ENCODE data around the gene FAT1. TPM values are rescaled to one million over a fixed set of nuclear protein-coding genes. Genes with fewer than 3 reads are reported as not detected.

Gene FAT1
- total RNA-seq, 1 donor from 2014 or later: 86.4 TPM

GRCh38 chr4:186755550-186756519 is 32.2 kb upstream of the FAT1 start:
- ATAC-seq: no peak

GRCh38 chr4:186754976-186755375 is 31.3 kb upstream of the FAT1 start:
- no peak for ATAC-seq

DNA sequence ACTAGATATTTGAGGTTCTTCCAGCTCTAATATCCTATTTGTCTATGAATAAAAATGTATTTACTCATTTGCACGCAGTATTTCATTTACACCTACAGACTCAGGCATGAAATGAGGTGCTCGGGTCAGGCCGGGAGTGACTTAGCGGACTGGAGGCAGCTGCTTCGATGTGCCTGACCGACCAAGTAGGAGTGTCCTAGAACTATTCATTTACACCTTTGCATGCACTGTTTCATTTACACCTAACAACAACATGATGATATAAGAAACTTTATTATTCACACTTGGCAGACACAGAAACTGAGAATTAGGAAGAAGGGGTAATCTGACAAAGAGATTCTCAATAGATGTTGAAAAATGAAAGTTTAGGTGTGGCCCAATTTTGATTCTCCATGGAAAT is 28.7 kb upstream of the FAT1 start:
- ATAC-seq: no peak

DNA sequence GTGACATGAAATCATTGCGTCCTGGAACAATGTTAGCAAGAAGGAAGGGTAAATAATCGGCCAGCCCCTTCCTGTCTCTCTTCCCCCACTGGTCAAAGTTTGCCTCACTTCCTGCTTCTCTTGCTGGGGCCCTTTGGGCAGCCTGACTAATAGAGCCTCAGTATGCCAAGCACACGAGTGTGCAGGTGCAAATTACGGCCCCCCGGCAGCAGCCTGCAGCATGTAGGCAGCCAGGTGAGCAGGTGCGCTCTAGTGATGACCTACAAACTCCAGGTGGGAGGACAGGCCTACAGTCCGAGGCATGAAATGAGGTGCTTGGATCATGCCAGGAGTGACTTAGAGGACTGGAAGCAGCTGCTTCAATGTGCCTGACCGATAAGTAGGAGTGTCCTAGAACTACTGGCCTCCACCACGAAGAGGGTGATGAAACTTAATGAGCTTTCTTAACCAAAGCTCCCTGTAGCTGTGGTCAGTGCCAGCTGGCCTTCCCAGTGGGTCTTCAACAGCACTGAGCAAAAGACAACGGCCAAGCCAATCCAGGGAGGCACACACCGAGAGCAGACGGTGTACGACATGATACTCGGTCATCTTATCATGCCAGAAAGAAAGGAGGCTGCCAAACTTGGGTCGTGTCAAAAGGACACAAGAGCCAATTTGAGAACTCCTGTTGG is 26.1 kb upstream of the FAT1 start:
- no peak for ATAC-seq

- no peak for ATAC-seq
Measured at GRCh38 chr4:186746581-186746980, 22.9 kb upstream of the FAT1 start.

GRCh38 chr4:186743261-186743660 is 19.6 kb upstream of the FAT1 start:
- no peak for ATAC-seq

DNA sequence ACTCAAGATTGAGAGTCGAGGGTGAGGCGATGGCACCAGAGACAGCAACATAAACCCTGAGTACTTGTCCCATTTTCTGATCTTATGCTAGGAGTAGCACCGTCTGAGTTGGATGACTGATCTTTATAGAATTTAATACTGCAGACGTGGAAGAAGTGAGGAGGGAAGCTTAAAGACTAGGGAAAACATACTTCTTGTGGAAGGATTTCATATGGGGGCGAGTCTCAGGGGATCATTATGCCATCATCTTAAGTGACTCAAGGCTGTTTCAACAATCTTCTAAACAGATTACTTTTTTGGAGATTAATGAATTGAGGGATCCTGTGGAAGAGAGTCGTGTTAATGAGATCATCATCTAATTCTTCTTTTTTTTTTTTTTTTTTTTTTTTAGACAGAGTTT is 17.2 kb upstream of the FAT1 start:
- ATAC-seq: no peak

- no peak for ATAC-seq
Measured at GRCh38 chr4:186739802-186740434, 16.3 kb upstream of the FAT1 start.

- no peak for ATAC-seq
Measured at GRCh38 chr4:186739317-186739716, 15.7 kb upstream of the FAT1 start.

GRCh38 chr4:186738421-186738820 is 14.8 kb upstream of the FAT1 start:
- ATAC-seq: no peak

- ATAC-seq: no peak
Measured at GRCh38 chr4:186737427-186737826, 13.8 kb upstream of the FAT1 start.

DNA sequence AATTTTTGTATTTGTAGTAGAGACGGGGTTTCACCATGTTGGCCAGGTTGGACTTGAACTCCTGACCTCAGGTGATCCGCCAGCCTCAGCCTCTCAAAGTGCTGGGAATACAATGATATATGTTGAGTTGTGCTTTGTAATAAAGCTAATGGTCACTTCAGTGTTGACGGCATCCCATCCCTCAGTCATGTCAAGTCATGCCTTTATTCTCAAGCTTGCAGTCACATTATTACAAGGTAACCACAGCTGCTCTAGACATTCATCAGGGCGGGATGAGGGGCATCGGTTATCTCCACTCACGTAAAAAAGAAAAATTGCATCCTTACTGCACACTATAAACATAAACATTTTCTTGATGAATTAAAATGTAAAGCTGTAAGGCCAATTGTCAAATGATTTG is 12.8 kb upstream of the FAT1 start:
- no peak for ATAC-seq

DNA sequence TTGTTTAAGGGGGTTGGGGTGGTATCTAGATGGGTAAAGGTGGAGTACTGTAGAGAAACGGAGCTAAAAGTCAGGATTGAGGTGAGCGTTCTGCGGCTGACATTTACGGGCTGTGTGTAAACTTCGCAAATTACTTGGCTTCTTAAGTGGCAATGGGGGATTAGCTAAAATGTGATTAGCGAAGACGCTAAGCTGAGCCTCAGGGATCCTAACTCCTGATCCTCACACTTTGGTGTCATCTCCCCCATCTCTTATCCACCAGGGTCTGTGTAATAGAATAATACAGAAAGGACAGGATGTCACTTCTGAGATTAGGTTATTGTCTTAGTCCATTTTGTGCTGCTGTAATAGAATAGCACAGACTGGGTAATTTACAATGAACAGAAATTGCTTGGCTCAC is 10.6 kb upstream of the FAT1 start:
- ATAC-seq: no peak

DNA sequence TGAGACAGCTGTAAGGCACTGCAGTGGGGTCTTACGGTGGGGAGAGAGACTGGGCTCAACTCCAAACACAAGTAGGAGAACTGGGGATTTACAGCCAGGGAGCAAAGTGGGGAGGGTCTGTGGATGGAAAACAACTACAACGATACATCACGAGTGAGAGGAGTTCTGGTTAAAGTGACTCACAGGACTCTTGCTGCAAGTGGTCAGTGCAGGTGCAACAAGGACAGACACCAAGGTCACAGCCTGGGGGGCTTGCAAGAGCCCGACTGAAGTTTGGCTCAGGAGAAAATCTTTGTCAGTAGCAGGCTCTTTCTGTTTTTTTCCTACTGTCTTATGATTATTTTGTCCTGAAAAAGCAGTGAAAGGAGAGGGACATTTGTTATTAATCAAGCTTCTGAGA is 10.1 kb upstream of the FAT1 start:
- ATAC-seq: no peak

GRCh38 chr4:186730621-186731020 is 7.0 kb upstream of the FAT1 start:
- no peak for ATAC-seq

- no peak for ATAC-seq
Measured at GRCh38 chr4:186729856-186730255, 6.2 kb upstream of the FAT1 start.

DNA sequence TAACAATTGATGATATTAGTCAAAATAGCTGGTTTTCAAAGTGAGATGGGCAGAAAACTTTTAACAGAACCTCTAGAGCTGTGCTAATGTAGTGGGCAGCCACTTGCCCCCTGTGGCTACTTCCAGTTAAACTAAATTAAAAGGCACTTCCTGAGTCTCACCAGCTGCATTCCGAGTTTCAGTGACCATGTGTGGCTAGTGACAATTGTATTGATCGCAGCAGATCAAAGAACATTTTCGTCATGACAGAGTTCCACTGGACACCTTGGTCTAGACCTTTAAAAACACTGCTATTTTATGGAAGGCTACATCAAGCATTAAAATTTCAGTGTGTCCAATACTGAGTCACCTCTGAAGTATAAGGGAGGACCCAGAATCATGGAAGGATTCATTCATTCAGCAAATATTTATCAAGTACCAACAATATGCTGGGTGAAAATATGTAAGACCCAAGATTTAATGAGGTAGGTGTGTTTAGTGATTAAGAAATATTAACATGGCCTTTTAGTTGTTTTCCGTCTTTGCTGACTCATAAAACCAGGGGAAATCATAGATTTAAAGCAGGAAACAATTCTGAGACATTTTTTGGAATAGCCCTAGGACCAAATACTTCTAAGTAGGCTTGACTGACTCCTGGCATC is 5.1 kb upstream of the FAT1 start:
- peak; percentile 67 for ATAC-seq

- ATAC-seq: no peak
Measured at GRCh38 chr4:186727977-186728519, 4.4 kb upstream of the FAT1 start.

DNA sequence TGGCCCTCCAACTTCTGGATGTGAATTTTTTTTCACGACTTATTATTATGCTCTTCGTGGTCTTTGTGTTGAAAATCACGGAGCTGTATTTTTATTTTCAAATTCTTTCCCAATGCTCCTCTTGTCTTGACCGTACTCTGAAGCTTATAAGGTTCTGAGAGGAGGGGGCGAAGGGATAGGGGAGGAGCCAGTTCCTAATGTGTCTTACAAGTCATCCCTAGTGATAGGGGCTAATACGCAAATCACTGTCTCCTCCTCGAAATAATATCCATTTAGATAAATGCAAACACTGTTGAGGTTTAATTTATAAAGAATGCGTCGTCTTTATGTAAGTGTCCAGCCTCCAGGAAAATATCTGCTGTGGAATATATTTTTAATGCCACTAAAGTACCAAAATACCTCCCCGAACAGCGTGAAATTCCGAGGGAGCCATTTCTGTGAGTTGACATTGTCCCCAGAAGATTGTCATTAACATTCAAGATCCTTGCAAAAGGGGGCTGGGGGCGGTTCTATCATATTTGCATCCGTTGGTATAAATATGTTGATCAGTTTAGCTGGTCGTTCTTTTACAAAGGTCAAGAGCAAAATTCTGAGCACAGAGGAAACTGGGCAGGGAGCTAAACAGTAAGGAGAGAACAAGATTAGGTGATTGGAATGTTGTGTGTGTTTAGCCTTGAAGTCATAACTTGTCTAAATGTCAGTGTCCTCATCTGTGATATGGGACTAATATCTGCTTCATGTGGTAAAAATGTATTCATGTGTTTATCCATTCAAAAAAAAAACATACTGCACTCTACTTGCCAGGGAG is 3.7 kb upstream of the FAT1 start:
- ATAC-seq: no peak

DNA sequence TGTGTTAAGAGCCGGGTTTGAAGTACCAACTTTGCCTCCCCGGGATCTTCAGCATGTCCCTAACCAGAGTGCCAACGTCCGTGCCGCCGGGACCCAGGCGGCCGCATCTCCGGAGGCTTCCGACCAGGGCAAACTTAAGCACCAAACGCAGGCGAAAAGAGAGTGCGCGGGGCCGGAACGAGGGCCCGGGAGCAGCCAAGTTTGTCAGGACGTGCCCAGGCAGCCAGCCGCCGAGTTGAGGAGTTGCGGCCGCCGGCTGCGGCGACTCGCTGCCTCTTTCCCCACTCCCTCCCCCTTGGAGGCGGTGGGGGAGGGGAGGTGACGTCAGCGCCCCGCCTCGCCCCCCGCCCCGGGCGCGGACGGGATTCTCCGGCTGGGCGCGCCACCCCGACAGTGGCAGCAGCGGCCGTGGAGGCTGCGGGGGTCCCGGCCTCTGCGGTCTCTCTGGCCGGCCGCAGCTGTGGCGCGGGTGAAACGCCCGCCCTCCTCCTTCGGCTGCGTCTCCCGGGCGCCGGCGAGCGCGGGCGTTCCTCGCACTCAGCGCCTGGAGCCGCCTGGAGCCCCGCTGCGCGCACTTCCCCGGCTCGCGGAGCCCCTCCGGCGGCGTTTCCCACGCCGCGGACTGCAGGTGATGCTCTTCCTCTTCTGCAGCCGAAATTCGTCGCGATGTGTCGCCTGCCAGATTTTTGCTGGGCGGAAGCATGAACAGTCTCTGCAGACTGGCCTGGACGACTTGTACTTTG is 2.9 kb upstream of the FAT1 start:
- ATAC-seq: peak; percentile 68
